Measurements from ENCODE around the gene ADGRB3. TPM values are rescaled to one million over a fixed set of nuclear protein-coding genes. Genes with fewer than 3 reads are reported as not detected.

Gene ADGRB3
- total and polyA plus RNA-seq, 2 donors (not counting 1 experiment from before 2014, with no cell fraction given): not detected

GRCh38 chr6:69220375-69220774 lies 585.3 kb downstream of the ADGRB3 start:
- Histone ChIP-seq H3K27ac (ENCODE audit: low read length in 2 of 2) (no peak overlapping the region), H3K27me3 (replicated peaks in 1 of 4; ENCODE audit: control extremely low read depth in 1 of 4, control insufficient read depth in 3 of 4, insufficient read depth in 4 of 4, low read length in 3 of 4) (no peaks in the 10 kb centered on the region), H4K20me1 (ENCODE audit: control insufficient read depth, insufficient read depth, low read length, poor library complexity, severe bottlenecking) (no peaks in the 10 kb centered on the region), H3K36me3 (replicated peaks in 1 of 2; ENCODE audit: control extremely low read depth in 1 of 2, control insufficient read depth in 1 of 2, extremely low read depth in 1 of 2, insufficient read depth in 2 of 2, low read length in 1 of 2) (no peaks in the 10 kb centered on the region), H3K9me3 (ENCODE audit: control extremely low read depth in 1 of 3, control insufficient read depth in 2 of 3, insufficient read depth in 1 of 3, low read length in 2 of 3) (no peaks in the 10 kb centered on the region), H2AFZ (ENCODE audit: insufficient read depth, low read depth, low read length, poor library complexity, severe bottlenecking) (no peak overlapping the region), H3K4me1 (ENCODE audit: control insufficient read depth in 2 of 2, insufficient read depth in 2 of 2, low read length in 2 of 2) (no peaks in the 10 kb centered on the region), H3K4me3 (ENCODE audit: control extremely low read depth in 1 of 5, extremely low read depth in 1 of 5, insufficient read depth in 1 of 5, low read depth in 2 of 5, low read length in 4 of 5) (no peak overlapping the region), H3K4me2 (replicated peaks; ENCODE audit: low read depth, low read length, poor library complexity, severe bottlenecking) (no peak overlapping the region), H3K79me2 (ENCODE audit: control insufficient read depth, insufficient read depth, low read length) (no peaks in the 10 kb centered on the region), H3K9ac (ENCODE audit: low read length) (no peak overlapping the region)
- WGBS (ENCODE audit: insufficient coverage): no CpG with 5 or more reads among the region's 3 CpGs
- intact Hi-C loops (cut with micrococcal nuclease): no loop called here
- CTCF ChIA-PET: no interaction called here
- ATAC-seq (ENCODE audit: low read depth) (no peak), DNase-seq (no peak)
- Mint-ChIP-seq H3K4me1 (no peaks in the 10 kb centered on the region), H3K9me3 (ENCODE audit: insufficient read depth) (no peaks in the 10 kb centered on the region), H3K4me3 (no peak overlapping the region), H3K27me3 (no peaks in the 10 kb centered on the region), H3K27ac (no peak overlapping the region)
- POLR2A ChIA-PET: no interaction called here
- no peak for TF ChIP-seq CTCF (IDR thresholded peaks at IDR 0.05)
- TF ChIP-seq EZH2 (IDR thresholded peaks at IDR 0.05; ENCODE audit: borderline replicate concordance, insufficient read depth, low read depth, low read length, poor library complexity, severe bottlenecking): no peak

GRCh38 chr6:69232008-69232407 lies 596.9 kb downstream of the ADGRB3 start:
- H3K9me3 Mint-ChIP-seq (ENCODE audit: insufficient read depth): no peaks in the 10 kb centered on the region
- TF ChIP-seq EZH2 (IDR thresholded peaks at IDR 0.05; ENCODE audit: borderline replicate concordance, insufficient read depth, low read depth, low read length, poor library complexity, severe bottlenecking) (no peak), CTCF (IDR thresholded peaks at IDR 0.05) (no peak)
- Histone ChIP-seq H3K36me3 (replicated peaks in 1 of 2; ENCODE audit: control extremely low read depth in 1 of 2, control insufficient read depth in 1 of 2, extremely low read depth in 1 of 2, insufficient read depth in 2 of 2, low read length in 1 of 2) (no peaks in the 10 kb centered on the region), H2AFZ (ENCODE audit: insufficient read depth, low read depth, low read length, poor library complexity, severe bottlenecking) (no peak overlapping the region), H3K27me3 (replicated peaks in 1 of 4; ENCODE audit: control extremely low read depth in 1 of 4, control insufficient read depth in 3 of 4, insufficient read depth in 4 of 4, low read length in 3 of 4) (peaks cover 0 to 7% (median 0%) of the 10 kb centered on the region in 4 experiments), H3K9me3 (ENCODE audit: control extremely low read depth in 1 of 3, control insufficient read depth in 2 of 3, insufficient read depth in 1 of 3, low read length in 2 of 3) (peaks cover 0 to 8% (median 0%) of the 10 kb centered on the region in 3 donors), H3K4me3 (ENCODE audit: control extremely low read depth in 1 of 5, extremely low read depth in 1 of 5, insufficient read depth in 1 of 5, low read depth in 2 of 5, low read length in 4 of 5) (no peak overlapping the region), H4K20me1 (ENCODE audit: control insufficient read depth, insufficient read depth, low read length, poor library complexity, severe bottlenecking) (no peaks in the 10 kb centered on the region), H3K4me2 (replicated peaks; ENCODE audit: low read depth, low read length, poor library complexity, severe bottlenecking) (no peak overlapping the region), H3K9ac (ENCODE audit: low read length) (no peak overlapping the region), H3K4me1 (ENCODE audit: control insufficient read depth in 2 of 2, insufficient read depth in 2 of 2, low read length in 2 of 2) (no peaks in the 10 kb centered on the region), H3K79me2 (ENCODE audit: control insufficient read depth, insufficient read depth, low read length) (no peaks in the 10 kb centered on the region), H3K27ac (ENCODE audit: low read length in 2 of 2) (no peak overlapping the region)
- DNase-seq: no peak
- H3K27me3 Mint-ChIP-seq: no peaks in the 10 kb centered on the region
- no CpG with 5 or more reads among the region's 3 CpGs for WGBS (ENCODE audit: insufficient coverage)
- H3K27ac Mint-ChIP-seq: no peak overlapping the region
- POLR2A ChIA-PET: no interaction called here
- no peaks in the 10 kb centered on the region for H3K4me1 Mint-ChIP-seq
- no peak overlapping the region for H3K4me3 Mint-ChIP-seq
- intact Hi-C loops (cut with micrococcal nuclease): no loop called here
- CTCF ChIA-PET: no interaction called here
- ATAC-seq (ENCODE audit: low read depth): no peak
